IPS-20b (cell line): ENCODE data around the gene OR1S1.
"Not testable (repeated sequence)": the region's sequence is repeated elsewhere in the genome, so short reads cannot be mapped to it uniquely, and the experiment has no call there.

Experiments
- H3K27ac ChIP-seq: one replicate; pipeline ENCODE4 v1.5.1; 2013; ENCODE audit warnings: low read length
- H3K27me3 ChIP-seq: 2 replicates; pipeline ENCODE4 v1.6.1; 2013; ENCODE audit warnings: mild to moderate bottlenecking, low read length, inconsistent platforms; ENCODE audit not compliant: insufficient read depth
- H3K36me3 ChIP-seq: 2 replicates; pipeline ENCODE4 v1.6.1; 2013; ENCODE audit warnings: low read depth, mild to moderate bottlenecking, inconsistent platforms, low read length, moderate library complexity; ENCODE audit not compliant: insufficient read depth
- H3K4me1 ChIP-seq: 2 replicates; pipeline ENCODE4 v1.6.1; 2013; ENCODE audit warnings: mild to moderate bottlenecking, control low read depth, inconsistent platforms, low read length, moderate library complexity; ENCODE audit not compliant: insufficient read depth
- H3K4me3 ChIP-seq: 2 replicates; pipeline ENCODE4 v1.5.1; 2013; ENCODE audit warnings: mild to moderate bottlenecking, low read length, inconsistent platforms
- H3K9ac ChIP-seq: 2 replicates; pipeline ENCODE4 v1.6.1; 2013; ENCODE audit warnings: low read depth, mild to moderate bottlenecking, inconsistent platforms, low read length, moderate library complexity
- H3K9me3 ChIP-seq: 2 replicates; pipeline ENCODE4 v1.6.1; 2013; ENCODE audit warnings: mild to moderate bottlenecking, low read depth, low read length, inconsistent platforms; ENCODE audit not compliant: insufficient read depth

Gene OR1S1

GRCh38 chr11:58212420-58212819 lies at the start of gene OR1S1:
TSS of gene OR1S1 (plus strand) at chr11:58212720.
- not testable (repeated sequence) for H3K4me1 ChIP-seq, H3K9ac ChIP-seq, H3K27ac ChIP-seq, H3K36me3 ChIP-seq, H3K27me3 ChIP-seq, H3K4me3 ChIP-seq, H3K9me3 ChIP-seq

- H3K27me3 ChIP-seq, result no peaks in the 10 kb centered on the region
- H3K9me3 ChIP-seq, result no peaks in the 10 kb centered on the region
- no peaks in the 10 kb centered on the region for H3K4me1 ChIP-seq
- no peak overlapping the region for H3K9ac ChIP-seq
- no peak overlapping the region for H3K4me3 ChIP-seq
- no peaks in the 10 kb centered on the region for H3K36me3 ChIP-seq
- no peak overlapping the region for H3K27ac ChIP-seq
These were observed 48.1 kb upstream of the OR1S1 start for GRCh38 chr11:58164389-58164788.

- Histone ChIP-seq H3K36me3 (no peaks in the 10 kb centered on the region), H3K9ac (no peak overlapping the region), H3K9me3 (no peaks in the 10 kb centered on the region), H3K27me3 (no peaks in the 10 kb centered on the region), H3K27ac (no peak overlapping the region), H3K4me1 (no peaks in the 10 kb centered on the region), H3K4me3 (no peak overlapping the region)
These were observed 47.5 kb upstream of the OR1S1 start for GRCh38 chr11:58164990-58165389.

- Histone ChIP-seq H3K4me1 (no peaks in the 10 kb centered on the region), H3K27me3 (no peaks in the 10 kb centered on the region), H3K9me3 (no peaks in the 10 kb centered on the region), H3K4me3 (no peak overlapping the region), H3K27ac (no peak overlapping the region), H3K9ac (no peak overlapping the region), H3K36me3 (no peaks in the 10 kb centered on the region)
These were observed 46.9 kb upstream of the OR1S1 start for GRCh38 chr11:58165504-58166106.

- no peak overlapping the region for H3K9ac ChIP-seq
- H3K9me3 ChIP-seq, result no peaks in the 10 kb centered on the region
- H3K36me3 ChIP-seq, result no peaks in the 10 kb centered on the region
- no peak overlapping the region for H3K4me3 ChIP-seq
- H3K27me3 ChIP-seq, result no peaks in the 10 kb centered on the region
- H3K27ac ChIP-seq, result no peak overlapping the region
- no peaks in the 10 kb centered on the region for H3K4me1 ChIP-seq
These were observed 35.0 kb upstream of the OR1S1 start for GRCh38 chr11:58177409-58178054.

- no peaks in the 10 kb centered on the region for H3K36me3 ChIP-seq
- no peak overlapping the region for H3K4me3 ChIP-seq
- no peaks in the 10 kb centered on the region for H3K4me1 ChIP-seq
- no peak overlapping the region for H3K27ac ChIP-seq
- no peak overlapping the region for H3K9ac ChIP-seq
- no peaks in the 10 kb centered on the region for H3K9me3 ChIP-seq
- no peaks in the 10 kb centered on the region for H3K27me3 ChIP-seq
These were observed 34.1 kb upstream of the OR1S1 start for GRCh38 chr11:58178444-58178843.

GRCh38 chr11:58179648-58180047 lies 32.9 kb upstream of the OR1S1 start:
- Histone ChIP-seq H3K4me1 (no peaks in the 10 kb centered on the region), H3K9ac (no peak overlapping the region), H3K27me3 (no peaks in the 10 kb centered on the region), H3K4me3 (no peak overlapping the region), H3K9me3 (no peaks in the 10 kb centered on the region), H3K27ac (no peak overlapping the region), H3K36me3 (no peaks in the 10 kb centered on the region)

GRCh38 chr11:58186938-58187337 lies 25.6 kb upstream of the OR1S1 start:
- H3K9me3 ChIP-seq, result no peaks in the 10 kb centered on the region
- H3K27me3 ChIP-seq, result no peaks in the 10 kb centered on the region
- no peak overlapping the region for H3K9ac ChIP-seq
- H3K27ac ChIP-seq, result no peak overlapping the region
- H3K4me3 ChIP-seq, result no peak overlapping the region
- no peaks in the 10 kb centered on the region for H3K4me1 ChIP-seq
- H3K36me3 ChIP-seq, result no peaks in the 10 kb centered on the region

GRCh38 chr11:58188770-58189169 lies 23.8 kb upstream of the OR1S1 start, which contains the start of gene OR9Q2:
TSS of gene OR9Q2 (plus strand) at chr11:58189070. CDS start at chr11:58190491, 1,421 bp downstream.
- no peak within 1 kb of the TSS for H3K4me3 ChIP-seq
- H3K36me3 ChIP-seq, result no peaks in the 10 kb centered on the region
- H3K9me3 ChIP-seq, result no peaks in the 10 kb centered on the region
- H3K27me3 ChIP-seq, result no peaks in the 10 kb centered on the region
- no peak within 1 kb of the TSS for H3K9ac ChIP-seq
- H3K4me1 ChIP-seq, result no peaks in the 10 kb centered on the region
- H3K27ac ChIP-seq, result no peak within 1 kb of the TSS

GRCh38 chr11:58192229-58192628 lies 20.3 kb upstream of the OR1S1 start:
- no peak overlapping the region for H3K27ac ChIP-seq
- H3K4me1 ChIP-seq, result no peaks in the 10 kb centered on the region
- H3K9me3 ChIP-seq, result peaks cover 8% of the 10 kb centered on the region
- no peak overlapping the region for H3K4me3 ChIP-seq
- H3K27me3 ChIP-seq, result no peaks in the 10 kb centered on the region
- no peaks in the 10 kb centered on the region for H3K36me3 ChIP-seq
- H3K9ac ChIP-seq, result no peak overlapping the region

- H3K9ac ChIP-seq, result no peak overlapping the region
- no peak overlapping the region for H3K27ac ChIP-seq
- peaks cover 16% of the 10 kb centered on the region for H3K9me3 ChIP-seq
- no peaks in the 10 kb centered on the region for H3K36me3 ChIP-seq
- H3K4me1 ChIP-seq, result no peaks in the 10 kb centered on the region
- no peaks in the 10 kb centered on the region for H3K27me3 ChIP-seq
- no peak overlapping the region for H3K4me3 ChIP-seq
These were observed 19.1 kb upstream of the OR1S1 start for GRCh38 chr11:58193391-58193790.

GRCh38 chr11:58195939-58196338 lies 16.6 kb upstream of the OR1S1 start:
- Histone ChIP-seq H3K9me3 (peaks cover 16% of the 10 kb centered on the region), H3K36me3 (no peaks in the 10 kb centered on the region), H3K27ac (no peak overlapping the region), H3K9ac (no peak overlapping the region), H3K4me3 (no peak overlapping the region), H3K4me1 (no peaks in the 10 kb centered on the region), H3K27me3 (no peaks in the 10 kb centered on the region)
